ENCODE results near the gene PPP1R17.

DNA sequence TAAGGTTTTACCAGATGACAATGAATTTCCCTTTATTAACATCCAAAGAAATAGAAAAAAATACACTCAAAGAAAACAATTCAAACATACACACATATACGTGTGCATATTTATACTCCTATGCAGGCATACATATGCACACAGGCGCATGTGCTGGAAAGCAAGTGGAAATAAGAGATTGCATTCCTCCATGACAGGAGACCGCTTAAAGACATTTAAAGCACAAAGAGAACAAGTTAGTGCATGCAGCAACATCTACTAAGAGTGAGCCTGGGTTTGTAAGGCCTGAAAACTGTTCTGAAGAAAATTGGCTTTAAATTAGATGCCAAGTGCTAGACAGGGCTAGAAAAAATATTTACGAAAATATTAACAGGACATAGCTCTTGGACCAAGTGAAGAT, 40.1 kb upstream of the PPP1R17 start:
- TF ChIP-seq SRF (IDR thresholded peaks at IDR 0.05; ENCODE audit: low read depth) = no peak
- TF ChIP-seq POLR2A (IDR thresholded peaks at IDR 0.05; ENCODE audit: borderline replicate concordance, extremely low read depth, insufficient read depth, insufficient read length) = no peak
- TF ChIP-seq, protein P1, sequence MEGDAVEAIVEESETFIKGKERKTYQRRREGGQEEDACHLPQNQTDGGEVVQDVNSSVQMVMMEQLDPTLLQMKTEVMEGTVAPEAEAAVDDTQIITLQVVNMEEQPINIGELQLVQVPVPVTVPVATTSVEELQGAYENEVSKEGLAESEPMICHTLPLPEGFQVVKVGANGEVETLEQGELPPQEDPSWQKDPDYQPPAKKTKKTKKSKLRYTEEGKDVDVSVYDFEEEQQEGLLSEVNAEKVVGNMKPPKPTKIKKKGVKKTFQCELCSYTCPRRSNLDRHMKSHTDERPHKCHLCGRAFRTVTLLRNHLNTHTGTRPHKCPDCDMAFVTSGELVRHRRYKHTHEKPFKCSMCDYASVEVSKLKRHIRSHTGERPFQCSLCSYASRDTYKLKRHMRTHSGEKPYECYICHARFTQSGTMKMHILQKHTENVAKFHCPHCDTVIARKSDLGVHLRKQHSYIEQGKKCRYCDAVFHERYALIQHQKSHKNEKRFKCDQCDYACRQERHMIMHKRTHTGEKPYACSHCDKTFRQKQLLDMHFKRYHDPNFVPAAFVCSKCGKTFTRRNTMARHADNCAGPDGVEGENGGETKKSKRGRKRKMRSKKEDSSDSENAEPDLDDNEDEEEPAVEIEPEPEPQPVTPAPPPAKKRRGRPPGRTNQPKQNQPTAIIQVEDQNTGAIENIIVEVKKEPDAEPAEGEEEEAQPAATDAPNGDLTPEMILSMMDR (IDR thresholded peaks at IDR 0.05 in 2 of 3, conservative IDR thresholded peaks at IDR 0.05 in 1 of 3; ENCODE audit: borderline replicate concordance in 1 of 3, insufficient read depth in 1 of 3, low read depth in 2 of 3, low read length in 2 of 3) = no peak
- no peak for TF ChIP-seq POLR2AphosphoS5 (IDR thresholded peaks at IDR 0.05; ENCODE audit: low read depth, low read length)
- no peak for TF ChIP-seq EZH2 (IDR thresholded peaks at IDR 0.05)
- no peak for TF ChIP-seq SIN3A (IDR thresholded peaks at IDR 0.05; ENCODE audit: low read depth)
- TF ChIP-seq ZNF274 (IDR thresholded peaks at IDR 0.05; ENCODE audit: low read depth, low read length) = no peak
- no peak for TF ChIP-seq SP1 (IDR thresholded peaks at IDR 0.05; ENCODE audit: low read depth)
- TF ChIP-seq RAD21 (IDR thresholded peaks at IDR 0.05; ENCODE audit: low read depth) = no peak
- no peak for TF ChIP-seq EZH2phosphoT487 (IDR thresholded peaks at IDR 0.05; ENCODE audit: borderline replicate concordance)

All from HCT116 (cell line).